ENCODE measurements around the gene FBN2.

The FBN2 gene

DNA sequence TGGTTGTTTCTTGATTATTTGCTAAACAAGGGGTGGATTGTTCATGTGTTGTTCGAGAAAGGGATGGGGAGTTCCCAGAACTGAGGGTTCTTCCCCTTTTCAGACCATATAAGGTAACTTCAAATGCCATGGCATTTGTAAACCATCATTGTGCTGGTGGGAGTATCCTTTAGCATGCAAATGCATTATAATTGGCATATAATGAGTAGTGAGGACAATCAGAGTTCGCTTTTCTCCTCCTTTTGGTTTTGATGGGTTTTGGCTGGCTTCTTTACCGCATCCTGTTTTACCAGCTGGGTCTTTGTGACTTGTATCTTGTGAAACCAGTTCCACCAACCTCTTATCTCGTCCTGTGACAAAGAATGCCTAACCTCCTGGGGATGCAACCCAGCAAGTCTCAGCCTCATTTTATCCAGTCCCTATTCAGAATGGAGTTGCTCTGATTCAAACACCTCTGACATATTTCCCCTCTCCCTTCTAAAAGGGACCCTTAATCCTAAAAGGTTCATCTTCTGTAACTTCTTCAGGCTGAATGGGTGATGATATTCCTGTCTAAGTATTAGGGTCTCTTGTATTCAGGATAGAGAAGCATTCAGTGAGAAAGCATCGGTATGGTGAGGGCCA is 8.7 kb upstream of the FBN2 start:
- H3K36me3 ChIP-seq (ENCODE audit: insufficient read depth, insufficient read length, low read length): no peaks in the 10 kb centered on the region
- no peaks in the 10 kb centered on the region for H3K4me1 ChIP-seq (ENCODE audit: insufficient read depth, insufficient read length)
- 0 out of 2 replicates have a peak, but pooled peaks cover 5% of the 10 kb centered on the region for H3K9me3 ChIP-seq (ENCODE audit: insufficient read depth, low read length)
- DNase-seq (ENCODE audit: low read depth, low spot score): no peak
- H3K27me3 ChIP-seq (ENCODE audit: insufficient read depth, insufficient read length): no peaks in the 10 kb centered on the region
- no peak overlapping the region for H3K9ac ChIP-seq (ENCODE audit: insufficient read length, low read depth)
- TF ChIP-seq SUZ12 (IDR thresholded peaks at IDR 0.05; ENCODE audit: extremely low read depth, insufficient read depth, insufficient read length): no peak
- no peak for TF ChIP-seq ZNF274 (IDR thresholded peaks at IDR 0.05; ENCODE audit: low read depth, low read length)
- TF ChIP-seq YY1 (IDR thresholded peaks at IDR 0.05; ENCODE audit: insufficient read depth, insufficient read length): no peak
- no peak overlapping the region for H3K4me3 ChIP-seq (ENCODE audit: insufficient read length, low read depth)

- H3K4me1 ChIP-seq (ENCODE audit: insufficient read depth, insufficient read length): no peaks in the 10 kb centered on the region
- H3K4me3 ChIP-seq (ENCODE audit: insufficient read length, low read depth): no peak overlapping the region
- peaks cover 8% of the 10 kb centered on the region for H3K27me3 ChIP-seq (ENCODE audit: insufficient read depth, insufficient read length)
- no peak for DNase-seq (ENCODE audit: low read depth, low spot score)
- TF ChIP-seq YY1 (IDR thresholded peaks at IDR 0.05; ENCODE audit: insufficient read depth, insufficient read length) (no peak), ZNF274 (IDR thresholded peaks at IDR 0.05; ENCODE audit: low read depth, low read length) (no peak), SUZ12 (IDR thresholded peaks at IDR 0.05; ENCODE audit: extremely low read depth, insufficient read depth, insufficient read length) (no peak)
- 0 out of 2 replicates have a peak, but pooled peaks cover 5% of the 10 kb centered on the region for H3K9me3 ChIP-seq (ENCODE audit: insufficient read depth, low read length)
- H3K9ac ChIP-seq (ENCODE audit: insufficient read length, low read depth): no peak overlapping the region
- H3K36me3 ChIP-seq (ENCODE audit: insufficient read depth, insufficient read length, low read length): no peaks in the 10 kb centered on the region
These were observed 3.3 kb upstream of the FBN2 start for GRCh38 chr5:128541385-128541784.

- H3K4me3 ChIP-seq (ENCODE audit: insufficient read length, low read depth): peak overlapping the region; percentile 61
- H3K4me1 ChIP-seq (ENCODE audit: insufficient read depth, insufficient read length): no peaks in the 10 kb centered on the region
- TF ChIP-seq YY1 (IDR thresholded peaks at IDR 0.05; ENCODE audit: insufficient read depth, insufficient read length) (no peak), ZNF274 (IDR thresholded peaks at IDR 0.05; ENCODE audit: low read depth, low read length) (no peak), SUZ12 (IDR thresholded peaks at IDR 0.05; ENCODE audit: extremely low read depth, insufficient read depth, insufficient read length) (no peak)
- H3K9ac ChIP-seq (ENCODE audit: insufficient read length, low read depth): peak overlapping the region; percentile 67
- peaks cover 17% of the 10 kb centered on the region for H3K36me3 ChIP-seq (ENCODE audit: insufficient read depth, insufficient read length, low read length)
- DNase-seq (ENCODE audit: low read depth, low spot score): peak; percentile 28
- H3K27me3 ChIP-seq (ENCODE audit: insufficient read depth, insufficient read length): peaks cover 13% of the 10 kb centered on the region
- H3K9me3 ChIP-seq (ENCODE audit: insufficient read depth, low read length): no peaks in the 10 kb centered on the region
These were observed 989 bp upstream of the FBN2 start for GRCh38 chr5:128539038-128539429.

DNA sequence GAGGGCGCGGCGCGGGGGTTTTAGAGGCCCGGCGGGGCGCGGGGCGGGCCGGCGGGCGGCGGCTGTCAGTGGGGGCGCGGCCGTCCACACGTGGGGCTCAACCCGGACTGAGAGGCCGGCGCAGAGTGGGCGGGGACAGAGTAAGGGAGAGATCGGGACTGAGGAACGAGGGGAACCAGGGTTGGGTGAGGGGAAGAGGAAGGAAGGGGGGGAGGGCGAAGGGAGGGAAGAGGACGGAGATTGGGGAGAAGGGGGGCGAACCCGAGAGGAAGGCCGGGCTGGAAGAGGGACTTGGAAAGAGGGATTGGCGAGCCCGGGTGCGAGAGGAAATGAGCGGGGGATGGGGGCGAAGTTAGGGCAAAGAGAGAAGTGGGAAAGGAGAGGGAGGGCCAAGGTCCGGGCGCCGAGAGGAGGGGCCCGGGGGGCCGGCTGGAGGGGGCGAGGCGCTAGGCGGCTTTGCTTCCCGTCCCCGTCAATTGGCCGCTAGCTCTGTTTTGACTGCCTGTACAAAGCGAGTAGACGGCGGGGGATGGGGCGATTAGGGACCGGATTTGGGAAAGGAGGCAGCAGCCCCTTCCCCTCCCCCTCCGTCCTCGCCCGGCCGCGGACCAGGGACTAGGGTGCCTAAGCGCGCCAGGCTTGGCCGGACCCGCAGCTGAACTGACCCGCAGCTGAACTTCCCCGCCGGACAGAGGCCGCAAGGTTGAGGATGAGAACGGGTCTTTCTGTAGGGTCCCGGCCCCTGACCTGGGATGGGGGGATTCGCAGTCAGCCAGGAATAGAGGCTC is 399 bp upstream of the FBN2 start:
- TF ChIP-seq ZNF274 (IDR thresholded peaks at IDR 0.05; ENCODE audit: low read depth, low read length) (no peak), YY1 (IDR thresholded peaks at IDR 0.05; ENCODE audit: insufficient read depth, insufficient read length) (no peak), SUZ12 (IDR thresholded peaks at IDR 0.05; ENCODE audit: extremely low read depth, insufficient read depth, insufficient read length) (no peak)
- DNase-seq (ENCODE audit: low read depth, low spot score): peak; percentile 79
- H3K4me3 ChIP-seq (ENCODE audit: insufficient read length, low read depth): peak overlapping the region; percentile 61
- no peaks in the 10 kb centered on the region for H3K4me1 ChIP-seq (ENCODE audit: insufficient read depth, insufficient read length)
- H3K9ac ChIP-seq (ENCODE audit: insufficient read length, low read depth): peak overlapping the region; percentile 67
- H3K36me3 ChIP-seq (ENCODE audit: insufficient read depth, insufficient read length, low read length): peaks cover 19% of the 10 kb centered on the region
- no peaks in the 10 kb centered on the region for H3K9me3 ChIP-seq (ENCODE audit: insufficient read depth, low read length)
- peaks cover 13% of the 10 kb centered on the region for H3K27me3 ChIP-seq (ENCODE audit: insufficient read depth, insufficient read length)

- peaks cover 13% of the 10 kb centered on the region for H3K27me3 ChIP-seq (ENCODE audit: insufficient read depth, insufficient read length)
- no peaks in the 10 kb centered on the region for H3K9me3 ChIP-seq (ENCODE audit: insufficient read depth, low read length)
- H3K9ac ChIP-seq (ENCODE audit: insufficient read length, low read depth): peak overlapping the region; percentile 81
- H3K4me3 ChIP-seq (ENCODE audit: insufficient read length, low read depth): peak overlapping the region; percentile 61
- H3K4me1 ChIP-seq (ENCODE audit: insufficient read depth, insufficient read length): no peaks in the 10 kb centered on the region
- no peak for DNase-seq (ENCODE audit: low read depth, low spot score)
- peaks cover 26% of the 10 kb centered on the region for H3K36me3 ChIP-seq (ENCODE audit: insufficient read depth, insufficient read length, low read length)
- no peak for TF ChIP-seq YY1 (IDR thresholded peaks at IDR 0.05; ENCODE audit: insufficient read depth, insufficient read length)
- no peak for TF ChIP-seq SUZ12 (IDR thresholded peaks at IDR 0.05; ENCODE audit: extremely low read depth, insufficient read depth, insufficient read length)
- no peak for TF ChIP-seq ZNF274 (IDR thresholded peaks at IDR 0.05; ENCODE audit: low read depth, low read length)
These were observed 635 bp downstream of the FBN2 start for GRCh38 chr5:128537221-128537999.

GRCh38 chr5:128536254-128537220 is 1.5 kb downstream of the FBN2 start:
- Histone ChIP-seq H3K4me1 (ENCODE audit: insufficient read depth, insufficient read length) (no peaks in the 10 kb centered on the region), H3K4me3 (ENCODE audit: insufficient read length, low read depth) (peak overlapping the region; percentile 61), H3K9me3 (ENCODE audit: insufficient read depth, low read length) (no peaks in the 10 kb centered on the region), H3K9ac (ENCODE audit: insufficient read length, low read depth) (peak overlapping the region; percentile 81), H3K27me3 (ENCODE audit: insufficient read depth, insufficient read length) (peaks cover 13% of the 10 kb centered on the region), H3K36me3 (ENCODE audit: insufficient read depth, insufficient read length, low read length) (peaks cover 29% of the 10 kb centered on the region)
- DNase-seq (ENCODE audit: low read depth, low spot score): peak; percentile 30
- TF ChIP-seq YY1 (IDR thresholded peaks at IDR 0.05; ENCODE audit: insufficient read depth, insufficient read length): no peak
- TF ChIP-seq ZNF274 (IDR thresholded peaks at IDR 0.05; ENCODE audit: low read depth, low read length): no peak
- TF ChIP-seq SUZ12 (IDR thresholded peaks at IDR 0.05; ENCODE audit: extremely low read depth, insufficient read depth, insufficient read length): no peak
